ENCODE data around the gene RESF1.

GRCh38 chr12:31966558-31967205 lies 7.5 kb downstream of the RESF1 start:
- TF ChIP-seq CTCF (IDR thresholded peaks at IDR 0.05 in 2 of 3, conservative IDR thresholded peaks at IDR 0.05 in 1 of 3; ENCODE audit: borderline replicate concordance in 1 of 3, insufficient read depth in 1 of 3, low read depth in 2 of 3, low read length in 2 of 3) (no peak), JUND (IDR thresholded peaks at IDR 0.05) (no peak), EZH2phosphoT487 (IDR thresholded peaks at IDR 0.05; ENCODE audit: borderline replicate concordance) (no peak)
- TF ChIP-seq, protein P1, sequence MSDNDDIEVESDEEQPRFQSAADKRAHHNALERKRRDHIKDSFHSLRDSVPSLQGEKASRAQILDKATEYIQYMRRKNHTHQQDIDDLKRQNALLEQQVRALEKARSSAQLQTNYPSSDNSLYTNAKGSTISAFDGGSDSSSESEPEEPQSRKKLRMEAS (IDR thresholded peaks at IDR 0.05) = no peak

Data from HCT116 (cell line).